ENCODE results near the gene TSHR. TPM values are rescaled to one million over a fixed set of nuclear protein-coding genes. Genes with fewer than 3 reads are reported as not detected.
A peak's percentile ranks its signal among the peaks of the same experiment; 100 is the strongest.
"Not testable (repeated sequence)": the region's sequence is repeated elsewhere in the genome, so short reads cannot be mapped to it uniquely, and the experiment has no call there.

Gene TSHR
- total RNA-seq, 1 experiment from 2014 or later: not detected

GRCh38 chr14:81113945-81114820 is 158.8 kb downstream of the TSHR start:
- not testable (repeated sequence) for H3K9ac ChIP-seq (ENCODE audit: low read length); H3K9me3 ChIP-seq (ENCODE audit: low read length); H3K27ac ChIP-seq (ENCODE audit: low read length); H2AFZ ChIP-seq (ENCODE audit: low read length); H3K27me3 ChIP-seq (ENCODE audit: low read length); H3K36me3 ChIP-seq (ENCODE audit: insufficient read depth, low read length); H3K4me2 ChIP-seq (ENCODE audit: low read depth, low read length, poor library complexity, severe bottlenecking); H3K79me2 ChIP-seq (ENCODE audit: low read length); H3K4me3 ChIP-seq (ENCODE audit: low read length); H4K20me1 ChIP-seq (ENCODE audit: insufficient read depth, low read depth, low read length); DNase-seq; H3K9me2 ChIP-seq (replicated peaks; ENCODE audit: insufficient read depth, low read length)
- peaks cover 12% of the 10 kb centered on the region for H3K4me1 ChIP-seq (ENCODE audit: low read length)

- Histone ChIP-seq H3K27ac (ENCODE audit: low read length) (peak overlapping the region; percentile 97), H3K4me2 (ENCODE audit: low read depth, low read length, poor library complexity, severe bottlenecking) (peak overlapping the region; percentile 16), H3K4me3 (ENCODE audit: low read length) (no peak overlapping the region), H3K27me3 (ENCODE audit: low read length) (no peaks in the 10 kb centered on the region), H3K9ac (ENCODE audit: low read length) (no peak overlapping the region), H3K79me2 (ENCODE audit: low read length) (no peaks in the 10 kb centered on the region), H4K20me1 (ENCODE audit: insufficient read depth, low read depth, low read length) (no peaks in the 10 kb centered on the region), H2AFZ (ENCODE audit: low read length) (peak overlapping the region; percentile 59), H3K36me3 (ENCODE audit: insufficient read depth, low read length) (no peaks in the 10 kb centered on the region; the same call in 1 of the 2 replicates), H3K9me2 (replicated peaks; ENCODE audit: insufficient read depth, low read length) (no peaks in the 10 kb centered on the region), H3K9me3 (ENCODE audit: low read length) (no peaks in the 10 kb centered on the region), H3K4me1 (ENCODE audit: low read length) (peaks cover 52% of the 10 kb centered on the region)
- DNase-seq: no peak
Observed at GRCh38 chr14:81120501-81120900, 165.1 kb downstream of the TSHR start.

GRCh38 chr14:81122326-81122725 is 166.9 kb downstream of the TSHR start:
- Histone ChIP-seq H3K4me2 (ENCODE audit: low read depth, low read length, poor library complexity, severe bottlenecking) (peak overlapping the region; percentile 72), H4K20me1 (ENCODE audit: insufficient read depth, low read depth, low read length) (no peaks in the 10 kb centered on the region), H3K4me3 (ENCODE audit: low read length) (peak overlapping the region; percentile 36), H3K9me3 (ENCODE audit: low read length) (no peaks in the 10 kb centered on the region), H3K27ac (ENCODE audit: low read length) (peak overlapping the region; percentile 97), H3K4me1 (ENCODE audit: low read length) (peaks cover 70% of the 10 kb centered on the region), H3K36me3 (ENCODE audit: insufficient read depth, low read length) (no peaks in the 10 kb centered on the region; the same call in 1 of the 2 replicates), H2AFZ (ENCODE audit: low read length) (no peak overlapping the region), H3K9me2 (replicated peaks; ENCODE audit: insufficient read depth, low read length) (no peaks in the 10 kb centered on the region), H3K9ac (ENCODE audit: low read length) (peak overlapping the region; percentile 57), H3K27me3 (ENCODE audit: low read length) (no peaks in the 10 kb centered on the region), H3K79me2 (ENCODE audit: low read length) (no peaks in the 10 kb centered on the region)
- peak; percentile 95 for DNase-seq

GRCh38 chr14:81123811-81124210 is 168.4 kb downstream of the TSHR start:
- H3K27ac ChIP-seq (ENCODE audit: low read length): peak overlapping the region; percentile 97
- no peak overlapping the region for H3K4me3 ChIP-seq (ENCODE audit: low read length)
- no peak overlapping the region for H2AFZ ChIP-seq (ENCODE audit: low read length)
- no peaks in the 10 kb centered on the region for H3K27me3 ChIP-seq (ENCODE audit: low read length)
- H4K20me1 ChIP-seq (ENCODE audit: insufficient read depth, low read depth, low read length): no peaks in the 10 kb centered on the region
- H3K9me2 ChIP-seq (replicated peaks; ENCODE audit: insufficient read depth, low read length): no peaks in the 10 kb centered on the region
- no peaks in the 10 kb centered on the region for H3K79me2 ChIP-seq (ENCODE audit: low read length)
- peak overlapping the region; percentile 6; the same call in 1 of the 2 replicates for H3K9ac ChIP-seq (ENCODE audit: low read length)
- H3K4me2 ChIP-seq (ENCODE audit: low read depth, low read length, poor library complexity, severe bottlenecking): peak overlapping the region; percentile 72
- no peaks in the 10 kb centered on the region; the same call in 1 of the 2 replicates for H3K36me3 ChIP-seq (ENCODE audit: insufficient read depth, low read length)
- no peak for DNase-seq
- peaks cover 85% of the 10 kb centered on the region for H3K4me1 ChIP-seq (ENCODE audit: low read length)
- no peaks in the 10 kb centered on the region for H3K9me3 ChIP-seq (ENCODE audit: low read length)

GRCh38 chr14:81125536-81125935 is 170.1 kb downstream of the TSHR start:
- Histone ChIP-seq H3K27me3 (ENCODE audit: low read length) (no peaks in the 10 kb centered on the region), H3K27ac (ENCODE audit: low read length) (peak overlapping the region; percentile 97), H3K4me1 (ENCODE audit: low read length) (peaks cover 89% of the 10 kb centered on the region), H3K9ac (ENCODE audit: low read length) (peak overlapping the region; percentile 68), H3K4me2 (ENCODE audit: low read depth, low read length, poor library complexity, severe bottlenecking) (peak overlapping the region; percentile 72), H3K9me2 (replicated peaks; ENCODE audit: insufficient read depth, low read length) (no peaks in the 10 kb centered on the region), H4K20me1 (ENCODE audit: insufficient read depth, low read depth, low read length) (no peaks in the 10 kb centered on the region), H3K36me3 (ENCODE audit: insufficient read depth, low read length) (no peaks in the 10 kb centered on the region; the same call in 1 of the 2 replicates), H3K79me2 (ENCODE audit: low read length) (no peaks in the 10 kb centered on the region), H3K9me3 (ENCODE audit: low read length) (no peaks in the 10 kb centered on the region), H2AFZ (ENCODE audit: low read length) (no peak overlapping the region), H3K4me3 (ENCODE audit: low read length) (peak overlapping the region; percentile 41)
- peak; percentile 99 for DNase-seq

- no peaks in the 10 kb centered on the region for H4K20me1 ChIP-seq (ENCODE audit: insufficient read depth, low read depth, low read length)
- H2AFZ ChIP-seq (ENCODE audit: low read length): 0 out of 2 replicates have a peak overlapping the region, but pooled peaks have one; percentile 2
- H3K9me3 ChIP-seq (ENCODE audit: low read length): no peaks in the 10 kb centered on the region
- no peaks in the 10 kb centered on the region for H3K79me2 ChIP-seq (ENCODE audit: low read length)
- H3K27ac ChIP-seq (ENCODE audit: low read length): peak overlapping the region; percentile 97
- H3K4me2 ChIP-seq (ENCODE audit: low read depth, low read length, poor library complexity, severe bottlenecking): no peak overlapping the region
- H3K27me3 ChIP-seq (ENCODE audit: low read length): no peaks in the 10 kb centered on the region
- no peak for DNase-seq
- 0 out of 2 replicates have a peak overlapping the region, but pooled peaks have one; percentile 41 for H3K4me3 ChIP-seq (ENCODE audit: low read length)
- H3K36me3 ChIP-seq (ENCODE audit: insufficient read depth, low read length): no peaks in the 10 kb centered on the region; the same call in 1 of the 2 replicates
- no peaks in the 10 kb centered on the region for H3K9me2 ChIP-seq (replicated peaks; ENCODE audit: insufficient read depth, low read length)
- peaks cover 86% of the 10 kb centered on the region for H3K4me1 ChIP-seq (ENCODE audit: low read length)
- no peak overlapping the region for H3K9ac ChIP-seq (ENCODE audit: low read length)
Observed at GRCh38 chr14:81127785-81128184, 172.4 kb downstream of the TSHR start.

GRCh38 chr14:81129242-81129641 is 173.8 kb downstream of the TSHR start:
- Histone ChIP-seq H3K27me3 (ENCODE audit: low read length) (no peaks in the 10 kb centered on the region), H3K79me2 (ENCODE audit: low read length) (no peaks in the 10 kb centered on the region), H3K9ac (ENCODE audit: low read length) (no peak overlapping the region), H4K20me1 (ENCODE audit: insufficient read depth, low read depth, low read length) (no peaks in the 10 kb centered on the region), H3K4me3 (ENCODE audit: low read length) (no peak overlapping the region), H3K27ac (ENCODE audit: low read length) (peak overlapping the region; percentile 97; the same call in 1 of the 2 replicates), H3K4me1 (ENCODE audit: low read length) (peaks cover 81% of the 10 kb centered on the region), H2AFZ (ENCODE audit: low read length) (peak overlapping the region; percentile 13; the same call in 1 of the 2 replicates), H3K36me3 (ENCODE audit: insufficient read depth, low read length) (no peaks in the 10 kb centered on the region; the same call in 1 of the 2 replicates), H3K9me3 (ENCODE audit: low read length) (0 out of 2 replicates have a peak, but pooled peaks cover under 1% of the 10 kb centered on the region), H3K9me2 (replicated peaks; ENCODE audit: insufficient read depth, low read length) (no peaks in the 10 kb centered on the region), H3K4me2 (ENCODE audit: low read depth, low read length, poor library complexity, severe bottlenecking) (no peak overlapping the region)
- DNase-seq: no peak

- DNase-seq: no peak
- Histone ChIP-seq H3K9me2 (replicated peaks; ENCODE audit: insufficient read depth, low read length) (no peaks in the 10 kb centered on the region), H4K20me1 (ENCODE audit: insufficient read depth, low read depth, low read length) (no peaks in the 10 kb centered on the region), H3K27me3 (ENCODE audit: low read length) (no peaks in the 10 kb centered on the region), H3K27ac (ENCODE audit: low read length) (peak overlapping the region; percentile 45), H3K36me3 (ENCODE audit: insufficient read depth, low read length) (peaks cover 7% of the 10 kb centered on the region), H2AFZ (ENCODE audit: low read length) (peak overlapping the region; percentile 37; the same call in 1 of the 2 replicates), H3K9me3 (ENCODE audit: low read length) (0 out of 2 replicates have a peak, but pooled peaks cover 2% of the 10 kb centered on the region), H3K9ac (ENCODE audit: low read length) (0 out of 2 replicates have a peak overlapping the region, but pooled peaks have one; percentile 8), H3K4me3 (ENCODE audit: low read length) (no peak overlapping the region), H3K4me2 (ENCODE audit: low read depth, low read length, poor library complexity, severe bottlenecking) (peak overlapping the region; percentile 41), H3K4me1 (ENCODE audit: low read length) (peaks cover 50% of the 10 kb centered on the region), H3K79me2 (ENCODE audit: low read length) (no peaks in the 10 kb centered on the region)
Observed at GRCh38 chr14:81132468-81132867, 177.0 kb downstream of the TSHR start.
